ENCODE measurements around the gene CPED1.

The CPED1 gene

DNA sequence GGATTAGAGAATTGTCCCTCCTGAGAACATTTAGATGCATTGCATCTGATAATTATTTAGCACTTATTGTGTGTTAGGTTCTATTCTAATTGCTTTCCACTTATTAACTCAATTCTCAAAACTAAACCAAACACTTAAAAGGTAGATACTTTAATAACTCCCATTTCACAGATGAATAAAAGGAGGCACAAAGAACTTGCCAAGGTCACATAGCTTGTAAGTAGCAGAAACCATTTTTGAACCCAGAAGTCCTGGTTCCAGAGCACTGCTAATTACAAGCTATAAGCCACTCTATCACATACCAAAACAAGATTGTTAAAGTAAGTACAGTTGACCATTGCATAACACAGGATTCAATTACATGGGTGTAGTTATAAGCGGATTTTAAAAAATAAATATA lies 164.9 kb downstream of the CPED1 start:
- no peak overlapping the region for H3K4me3 ChIP-seq (replicated peaks; ENCODE audit: low read depth, low read length)
- no peak for TF ChIP-seq CTCF (IDR thresholded peaks at IDR 0.05; ENCODE audit: low read depth, low read length, missing control alignments)
- no peak for DNase-seq (ENCODE audit: extremely low read depth, low read depth)

DNA sequence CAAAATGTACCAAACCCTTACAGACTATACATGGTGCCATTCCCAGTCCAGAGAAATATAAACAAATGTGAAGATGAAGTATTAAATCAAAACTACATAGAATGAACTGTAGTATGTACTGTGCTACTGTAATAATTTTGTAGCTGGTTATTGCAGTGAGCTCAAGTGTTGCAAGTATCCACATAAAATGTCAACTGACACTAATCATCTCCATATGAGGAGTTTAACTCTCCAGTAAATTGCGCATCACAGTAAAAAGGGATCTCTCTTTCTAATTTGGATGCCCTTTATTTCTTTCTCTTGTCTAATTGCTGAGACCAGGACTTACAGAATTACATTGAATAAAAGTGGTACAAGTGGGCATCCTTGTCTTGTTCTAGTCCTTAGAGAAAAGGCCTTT lies 165.5 kb downstream of the CPED1 start:
- no peak for TF ChIP-seq CTCF (IDR thresholded peaks at IDR 0.05; ENCODE audit: low read depth, low read length, missing control alignments)
- peak; percentile 5 for DNase-seq (ENCODE audit: extremely low read depth, low read depth)
- H3K4me3 ChIP-seq (replicated peaks; ENCODE audit: low read depth, low read length), result no peak overlapping the region

- no peak for TF ChIP-seq CTCF (IDR thresholded peaks at IDR 0.05; ENCODE audit: low read depth, low read length, missing control alignments)
- H3K4me3 ChIP-seq (replicated peaks; ENCODE audit: low read depth, low read length), result no peak overlapping the region
- DNase-seq (ENCODE audit: extremely low read depth, low read depth), result no peak
Measured at GRCh38 chr7:121156825-121157224, 168.3 kb downstream of the CPED1 start.

- TF ChIP-seq CTCF (IDR thresholded peaks at IDR 0.05; ENCODE audit: low read depth, low read length, missing control alignments), result no peak
- H3K4me3 ChIP-seq (replicated peaks; ENCODE audit: low read depth, low read length), result no peak overlapping the region
- DNase-seq (ENCODE audit: extremely low read depth, low read depth), result no peak
Measured at GRCh38 chr7:121157341-121157751, 168.8 kb downstream of the CPED1 start.

DNA sequence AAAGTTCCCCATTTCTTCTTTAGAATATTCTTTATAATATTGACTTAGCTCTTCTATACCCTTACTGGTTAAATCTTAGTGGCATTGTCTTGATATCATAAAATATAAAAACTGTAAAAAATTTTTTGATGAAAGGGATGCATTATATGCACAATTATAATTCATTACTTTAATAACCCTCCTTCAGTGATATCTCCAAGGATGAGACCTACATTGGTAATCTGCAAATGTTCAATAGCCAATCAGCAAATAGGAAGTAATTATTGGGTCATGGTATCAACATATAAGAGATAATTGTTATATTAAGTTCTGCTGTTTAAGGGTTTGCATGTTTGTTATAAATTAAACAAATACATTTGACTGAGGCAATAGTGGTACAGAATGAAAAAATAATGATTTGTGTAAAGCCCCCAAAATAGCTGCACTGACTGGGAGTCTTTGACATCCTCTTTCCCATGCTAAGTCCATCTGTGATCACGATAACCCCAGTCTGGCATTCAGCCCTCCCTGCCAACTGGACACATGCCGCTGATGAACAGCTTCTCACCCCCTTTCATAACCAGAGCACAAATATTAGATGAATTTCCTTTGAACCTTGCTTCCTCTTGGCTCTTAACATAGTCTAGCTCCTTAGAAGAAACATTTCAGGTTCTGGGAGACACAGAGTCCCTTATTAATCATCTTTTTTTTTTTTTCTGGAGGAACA lies 169.5 kb downstream of the CPED1 start:
- no peak overlapping the region for H3K4me3 ChIP-seq (replicated peaks; ENCODE audit: low read depth, low read length)
- DNase-seq (ENCODE audit: extremely low read depth, low read depth), result no peak
- no peak for TF ChIP-seq CTCF (IDR thresholded peaks at IDR 0.05; ENCODE audit: low read depth, low read length, missing control alignments)

DNA sequence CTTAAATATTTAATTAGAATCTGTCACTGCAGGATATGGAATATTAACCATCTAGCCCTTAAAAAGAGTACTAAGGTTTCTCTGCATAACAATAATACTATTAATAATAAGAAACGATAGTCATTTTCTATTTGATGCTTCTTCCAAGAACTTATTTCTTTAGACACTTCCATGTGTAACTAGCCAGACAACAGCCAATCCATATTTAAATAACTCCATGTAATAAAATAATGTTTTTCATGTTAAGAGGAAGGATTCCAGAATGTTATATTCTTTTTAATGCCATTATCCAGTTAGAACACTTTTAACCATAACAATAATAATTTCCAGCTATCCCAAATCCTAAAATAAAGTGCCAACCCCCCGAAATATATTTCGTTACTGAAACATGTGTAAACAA lies 170.2 kb downstream of the CPED1 start:
- DNase-seq (ENCODE audit: extremely low read depth, low read depth), result no peak
- TF ChIP-seq CTCF (IDR thresholded peaks at IDR 0.05; ENCODE audit: low read depth, low read length, missing control alignments), result no peak
- H3K4me3 ChIP-seq (replicated peaks; ENCODE audit: low read depth, low read length), result no peak overlapping the region

DNA sequence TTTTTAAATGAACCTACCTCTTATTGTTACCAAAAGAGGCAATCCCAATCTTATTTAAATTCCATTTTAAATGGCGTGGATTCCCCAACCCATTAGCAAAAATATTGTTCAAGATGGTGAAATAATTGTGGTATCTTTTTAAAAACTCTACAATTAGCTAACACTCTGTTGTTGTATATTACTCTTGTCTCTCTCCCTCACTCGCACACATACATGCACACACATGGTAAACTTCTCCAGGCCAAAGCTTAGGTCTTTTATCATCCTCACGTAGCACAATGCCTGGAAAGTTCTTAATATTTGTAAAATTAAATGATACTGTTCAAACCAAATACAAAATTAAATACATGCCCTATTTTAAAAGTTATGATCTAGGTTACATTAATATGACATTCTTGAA lies 171.0 kb downstream of the CPED1 start:
- no peak overlapping the region for H3K4me3 ChIP-seq (replicated peaks; ENCODE audit: low read depth, low read length)
- no peak for DNase-seq (ENCODE audit: extremely low read depth, low read depth)
- no peak for TF ChIP-seq CTCF (IDR thresholded peaks at IDR 0.05; ENCODE audit: low read depth, low read length, missing control alignments)

Measured in HFF-Myc (cell line).